DOHH2 (cell line): Measurements from ENCODE around the gene IKZF3.

ENCODE experiments used
- H3F3A ChIP-seq: fragments of 200-600 bp; sonication (generic), shearing (Covaris generic); 2 replicates; pipeline ENCODE4 v1.6.0; 2016; ENCODE audit warnings: antibody characterized with exemption, mild to moderate bottlenecking; ENCODE audit not compliant: control insufficient read depth, insufficient read depth
- H3K27ac ChIP-seq: fragments of 200-600 bp; sonication (generic); 2 replicates; pipeline ENCODE4 v1.5.1; 2014; ENCODE audit warnings: low read depth, mild to moderate bottlenecking, low read length, moderate library complexity
- H3K27me3 ChIP-seq: fragments of 200-600 bp; sonication (generic); 2 replicates; pipeline ENCODE4 v1.6.1; 2014; ENCODE audit warnings: mild to moderate bottlenecking, low read length, mixed read lengths; ENCODE audit not compliant: control insufficient read depth
- H3K36me3 ChIP-seq: fragments of 200-600 bp; sonication (generic); 2 replicates; pipeline ENCODE4 v1.6.1; 2014; ENCODE audit warnings: mild to moderate bottlenecking, low read length, moderate library complexity, mixed read lengths; ENCODE audit not compliant: control insufficient read depth
- H3K4me1 ChIP-seq: fragments of 200-600 bp; sonication (generic); 2 replicates; pipeline ENCODE4 v1.6.1; 2014; ENCODE audit warnings: mild to moderate bottlenecking, low read length, mixed read lengths; ENCODE audit not compliant: control insufficient read depth
- H3K4me2 ChIP-seq: fragments of 200-600 bp; sonication (generic); 2 replicates; pipeline ENCODE4 v1.6.0; 2014; ENCODE audit warnings: mild to moderate bottlenecking, low read length, moderate library complexity
- H3K4me3 ChIP-seq: fragments of 200-600 bp; sonication (generic); 2 replicates; pipeline ENCODE4 v1.5.1; 2014; ENCODE audit warnings: mild to moderate bottlenecking, low read length, mixed read lengths
- H3K79me2 ChIP-seq: fragments of 200-600 bp; sonication (generic); 2 replicates; pipeline ENCODE4 v1.6.1; 2014; ENCODE audit warnings: mild to moderate bottlenecking, low read length, mixed read lengths; ENCODE audit not compliant: control insufficient read depth
- H3K9me2 ChIP-seq: fragments of 200-600 bp; sonication (generic); replicated peaks from 2 replicates; pipeline ENCODE4 v1.6.1; 2014; ENCODE audit warnings: mild to moderate bottlenecking, low read length, mixed read lengths; ENCODE audit not compliant: control insufficient read depth
- H3K9me3 ChIP-seq: fragments of 200-600 bp; sonication (generic); 2 replicates; pipeline ENCODE4 v1.6.1; 2014; ENCODE audit warnings: antibody characterized with exemption, low read length, mixed read lengths; ENCODE audit not compliant: control insufficient read depth, insufficient read depth
- H4K20me1 ChIP-seq: fragments of 200-600 bp; sonication (generic); 2 replicates; pipeline ENCODE4 v1.6.0; 2014; ENCODE audit warnings: low read depth, mild to moderate bottlenecking, antibody characterized with exemption, low read length, moderate library complexity; ENCODE audit not compliant: control insufficient read depth, insufficient read depth
- EZH2phosphoT487 ChIP-seq: fragments of 200-600 bp; sonication (generic); IDR thresholded peaks from 2 replicates; pipeline ENCODE4 v1.6.1; 2017; ENCODE audit warnings: borderline replicate concordance, mild to moderate bottlenecking, antibody characterized with exemption, low read length, moderate library complexity, mixed read lengths
- TF ChIP-seq, protein P1 (sequence below): fragments of 200-600 bp; sonication (generic); IDR thresholded peaks from one replicate; pipeline ENCODE4 v1.5.1; 2014; ENCODE audit warnings: antibody characterized with exemption, mild to moderate bottlenecking, low read depth, low read length; ENCODE audit not compliant: poor library complexity, severe bottlenecking

Gene IKZF3

DNA sequence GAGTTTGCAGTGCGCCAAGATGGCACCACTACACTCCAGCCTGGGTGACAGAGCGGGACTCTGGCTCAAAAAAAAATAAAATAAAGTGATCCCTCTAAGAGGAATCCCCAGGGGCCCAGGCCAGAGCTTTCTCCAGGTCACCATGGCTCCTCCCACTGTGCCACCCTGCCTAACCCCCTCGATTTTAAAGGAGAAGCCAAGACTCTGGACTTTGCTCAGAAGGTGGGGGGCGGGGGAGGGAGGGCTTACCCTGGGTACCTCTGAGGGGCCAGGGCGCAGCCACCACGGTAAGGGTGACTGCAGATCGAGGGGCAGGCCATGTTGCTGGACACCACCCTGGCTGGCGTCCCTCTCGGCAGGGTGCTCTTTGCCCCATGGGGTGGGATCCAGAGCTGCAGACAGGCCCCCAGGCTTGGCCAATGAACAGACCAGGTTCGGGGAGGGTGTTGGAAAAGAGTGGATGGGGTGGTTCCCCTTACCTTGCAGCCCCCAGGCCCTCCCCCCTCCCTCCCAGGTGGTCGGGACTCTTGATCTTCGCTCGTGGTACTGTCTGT, 126.8 kb downstream of the IKZF3 start:
- Histone ChIP-seq H3K9me3 (no peaks in the 10 kb centered on the region), H3K79me2 (no peaks in the 10 kb centered on the region), H3K4me1 (peaks cover 40% of the 10 kb centered on the region), H3K36me3 (no peaks in the 10 kb centered on the region), H3F3A (0 out of 2 replicates have a peak, but pooled peaks cover 2% of the 10 kb centered on the region), H3K4me3 (peak overlapping the region; percentile 28; the same call in 1 of the 2 replicates), H3K27me3 (peaks cover 7% of the 10 kb centered on the region), H3K27ac (no peak overlapping the region), H3K9me2 (no peaks in the 10 kb centered on the region), H4K20me1 (no peaks in the 10 kb centered on the region), H3K4me2 (peak overlapping the region; percentile 21; the same call in 1 of the 2 replicates)
- no peak for TF ChIP-seq EZH2phosphoT487
- TF ChIP-seq, protein P1, sequence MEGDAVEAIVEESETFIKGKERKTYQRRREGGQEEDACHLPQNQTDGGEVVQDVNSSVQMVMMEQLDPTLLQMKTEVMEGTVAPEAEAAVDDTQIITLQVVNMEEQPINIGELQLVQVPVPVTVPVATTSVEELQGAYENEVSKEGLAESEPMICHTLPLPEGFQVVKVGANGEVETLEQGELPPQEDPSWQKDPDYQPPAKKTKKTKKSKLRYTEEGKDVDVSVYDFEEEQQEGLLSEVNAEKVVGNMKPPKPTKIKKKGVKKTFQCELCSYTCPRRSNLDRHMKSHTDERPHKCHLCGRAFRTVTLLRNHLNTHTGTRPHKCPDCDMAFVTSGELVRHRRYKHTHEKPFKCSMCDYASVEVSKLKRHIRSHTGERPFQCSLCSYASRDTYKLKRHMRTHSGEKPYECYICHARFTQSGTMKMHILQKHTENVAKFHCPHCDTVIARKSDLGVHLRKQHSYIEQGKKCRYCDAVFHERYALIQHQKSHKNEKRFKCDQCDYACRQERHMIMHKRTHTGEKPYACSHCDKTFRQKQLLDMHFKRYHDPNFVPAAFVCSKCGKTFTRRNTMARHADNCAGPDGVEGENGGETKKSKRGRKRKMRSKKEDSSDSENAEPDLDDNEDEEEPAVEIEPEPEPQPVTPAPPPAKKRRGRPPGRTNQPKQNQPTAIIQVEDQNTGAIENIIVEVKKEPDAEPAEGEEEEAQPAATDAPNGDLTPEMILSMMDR: no peak

- H3K27ac ChIP-seq: no peak overlapping the region
These were observed 127.6 kb downstream of the IKZF3 start for GRCh38 chr17:39736319-39737165.

DNA sequence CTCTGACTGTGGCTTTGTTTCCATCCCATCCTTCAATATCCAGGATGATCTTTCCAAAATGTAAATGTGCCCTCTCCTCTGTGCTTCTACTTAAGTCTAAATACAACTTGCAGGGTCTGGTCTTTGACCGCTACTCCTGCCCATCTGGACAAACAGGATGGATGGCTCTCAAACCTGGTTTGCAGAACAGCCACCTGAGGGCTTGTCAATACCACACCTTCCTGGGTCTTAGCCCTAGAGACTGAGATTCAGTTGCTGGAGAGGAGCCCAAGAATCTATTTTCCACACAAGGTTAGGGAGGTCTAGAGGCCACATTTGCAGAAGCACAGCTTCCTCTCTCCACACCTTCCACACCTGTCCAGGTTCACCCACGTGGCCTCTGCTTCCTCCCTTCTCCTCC, 128.2 kb downstream of the IKZF3 start:
- no peaks in the 10 kb centered on the region for H4K20me1 ChIP-seq
- TF ChIP-seq, protein P1: no peak
- no peak for TF ChIP-seq EZH2phosphoT487
- no peak overlapping the region for H3K4me3 ChIP-seq
- H3K36me3 ChIP-seq: no peaks in the 10 kb centered on the region
- no peak overlapping the region for H3K27ac ChIP-seq
- H3K4me1 ChIP-seq: peaks cover 39% of the 10 kb centered on the region
- H3K27me3 ChIP-seq: peaks cover 7% of the 10 kb centered on the region
- 0 out of 2 replicates have a peak, but pooled peaks cover 2% of the 10 kb centered on the region for H3F3A ChIP-seq
- H3K9me3 ChIP-seq: no peaks in the 10 kb centered on the region
- no peaks in the 10 kb centered on the region for H3K79me2 ChIP-seq
- no peaks in the 10 kb centered on the region for H3K9me2 ChIP-seq
- no peak overlapping the region for H3K4me2 ChIP-seq

More at GRCh38 chr17:39736319-39737165, 127.6 kb downstream of the IKZF3 start:
- Histone ChIP-seq H3K27me3 (peaks cover 7% of the 10 kb centered on the region), H3F3A (0 out of 2 replicates have a peak, but pooled peaks cover 2% of the 10 kb centered on the region), H3K9me2 (no peaks in the 10 kb centered on the region), H3K79me2 (no peaks in the 10 kb centered on the region), H4K20me1 (no peaks in the 10 kb centered on the region), H3K4me3 (no peak overlapping the region), H3K9me3 (no peaks in the 10 kb centered on the region), H3K36me3 (no peaks in the 10 kb centered on the region), H3K4me2 (no peak overlapping the region), H3K4me1 (peaks cover 40% of the 10 kb centered on the region)
- no peak for TF ChIP-seq EZH2phosphoT487
- TF ChIP-seq, protein P1: no peak
